ENCODE results near the gene EXD1.

GRCh38 chr15:41230345-41230649 is 260 bp downstream of the EXD1 start:
- TF ChIP-seq CTCF (conservative IDR thresholded peaks at IDR 0.05; ENCODE audit: low read depth in 2 of 2), result no peak
- TF ChIP-seq JUNB (IDR thresholded peaks at IDR 0.05; ENCODE audit: unreplicated experiment), result no peak
- no peak; the same call in 1 of the 2 replicates for TF ChIP-seq POLR2AphosphoS5 (IDR thresholded peaks at IDR 0.05; ENCODE audit: low read depth)
- TF ChIP-seq CREB1 (CRISPR knock-in tag; IDR thresholded peaks at IDR 0.05; ENCODE audit: low read depth), result no peak
- no peak for TF ChIP-seq REST (IDR thresholded peaks at IDR 0.05; ENCODE audit: unreplicated experiment)
- no peak for TF ChIP-seq ZNF331 (CRISPR knock-in tag; IDR thresholded peaks at IDR 0.05; ENCODE audit: low read depth)

All from GM23338 (cell line).